Measurements from ENCODE around the gene LRRC26.

LRRC26 gene

DNA sequence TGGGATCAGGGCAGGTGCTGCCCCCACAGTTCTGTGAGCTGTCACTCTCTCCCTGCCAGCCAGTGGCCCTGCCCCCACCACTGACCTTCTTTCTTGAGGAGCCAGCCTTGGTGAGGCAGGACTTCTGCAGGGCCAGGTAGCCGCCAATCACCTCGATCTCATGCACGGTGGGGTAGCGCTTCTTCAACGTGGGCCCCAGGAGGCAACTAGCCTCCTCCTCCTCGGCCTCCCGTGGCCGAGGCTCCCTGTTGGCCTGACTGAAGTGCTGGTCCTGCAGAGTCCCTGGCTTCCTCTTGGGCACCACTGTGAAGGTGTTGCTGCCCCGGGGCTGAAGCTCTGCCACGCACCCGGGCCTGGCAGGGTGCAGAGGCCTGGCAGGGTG, 29.0 kb upstream of the LRRC26 start:
- DNase-seq, result no peak

DNA sequence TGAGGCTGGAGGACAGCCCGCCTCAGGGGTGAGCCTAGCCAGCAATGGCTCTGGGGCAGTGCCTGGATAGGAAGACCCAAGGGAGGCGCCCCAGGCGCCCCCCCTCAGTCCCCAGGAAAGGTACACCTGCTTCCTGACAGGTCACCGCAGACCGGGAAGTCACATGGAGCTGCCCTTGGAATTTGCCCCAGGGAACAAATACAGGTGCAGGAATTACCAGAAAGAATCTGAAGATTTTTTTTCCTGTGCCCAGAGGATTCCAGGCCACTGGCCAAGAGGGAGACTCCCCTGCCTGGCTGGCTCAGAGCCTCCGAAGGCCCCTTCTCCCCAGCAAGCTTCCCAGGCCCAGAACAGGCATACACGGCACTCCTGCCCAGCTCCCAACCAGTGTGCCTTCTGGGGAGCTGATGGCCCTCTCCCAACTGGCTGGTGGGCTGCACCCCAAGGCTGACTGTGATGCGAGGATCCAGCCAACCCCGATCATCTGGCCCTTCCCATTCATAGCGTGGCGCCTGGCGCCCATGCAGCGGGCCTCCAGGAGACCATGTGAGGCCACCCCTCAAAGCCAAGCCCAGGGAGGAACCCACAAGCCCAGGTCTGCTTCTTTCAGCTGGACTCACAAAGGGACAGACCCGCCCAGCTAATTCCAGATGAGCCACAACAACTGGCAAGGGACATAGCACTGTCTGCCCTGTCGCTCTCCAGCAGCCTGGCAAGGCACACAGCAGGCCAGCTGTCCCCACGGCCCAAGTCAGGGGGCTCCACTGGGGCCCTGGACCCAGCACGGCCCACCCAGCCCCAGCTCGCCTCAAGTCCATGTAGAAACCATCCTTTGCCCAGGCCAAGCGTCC, 28.4 kb upstream of the LRRC26 start:
- no peak for DNase-seq

GRCh38 chr9:137195525-137196220, 25.8 kb upstream of the LRRC26 start:
- DNase-seq, result no peak

GRCh38 chr9:137194909-137195308, 25.1 kb upstream of the LRRC26 start:
- no peak for DNase-seq

GRCh38 chr9:137194388-137194787, 24.5 kb upstream of the LRRC26 start:
- DNase-seq, result no peak

DNA sequence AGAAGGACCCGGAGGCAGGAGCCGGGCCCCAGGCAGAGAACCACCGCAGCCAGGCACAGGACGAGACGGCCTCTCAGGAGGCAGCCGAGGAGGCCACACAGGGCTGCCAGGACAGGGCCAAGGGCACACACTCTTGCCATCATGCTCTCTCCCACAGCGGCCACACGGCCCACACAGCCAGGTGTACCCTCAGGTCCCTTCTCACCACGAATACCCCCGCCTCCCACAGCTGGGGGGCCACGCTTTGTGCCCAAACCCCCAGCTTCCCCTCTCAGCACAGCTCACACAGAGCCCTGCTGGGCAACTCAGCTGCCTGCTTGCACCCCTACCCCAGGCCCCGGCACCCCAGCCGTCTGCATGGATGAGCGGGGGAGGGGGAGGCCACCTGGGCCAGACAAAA, 23.9 kb upstream of the LRRC26 start:
- DNase-seq, result no peak

DNA sequence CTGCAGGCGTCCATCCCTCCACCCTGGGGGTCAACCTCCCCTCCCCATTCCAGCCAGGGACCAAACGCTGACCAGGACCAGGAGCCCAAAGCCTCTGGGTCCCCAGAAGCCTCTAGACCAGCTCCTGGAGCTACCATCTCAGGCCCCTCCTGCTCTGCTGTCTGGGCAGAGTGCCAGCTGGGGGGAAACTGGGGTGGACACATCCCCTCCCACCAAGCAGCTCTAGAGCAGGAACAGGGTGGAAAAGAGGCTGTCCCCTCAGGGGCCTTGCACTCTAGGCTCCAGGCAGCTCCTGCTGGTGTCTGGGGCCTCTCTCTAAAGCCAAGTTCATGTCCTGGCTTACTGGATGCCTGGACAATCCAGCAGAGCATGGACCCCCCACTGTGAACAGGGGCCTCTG, 23.0 kb upstream of the LRRC26 start:
- DNase-seq, result no peak

- DNase-seq, result no peak
Observed at GRCh38 chr9:137192448-137192780, 22.6 kb upstream of the LRRC26 start.

GRCh38 chr9:137191691-137192447, 22.0 kb upstream of the LRRC26 start:
- no peak for DNase-seq

- no peak for DNase-seq
Observed at GRCh38 chr9:137191245-137191644, 21.4 kb upstream of the LRRC26 start.

GRCh38 chr9:137190315-137190856, 20.5 kb upstream of the LRRC26 start:
- no peak for DNase-seq

GRCh38 chr9:137189297-137190295, 19.7 kb upstream of the LRRC26 start:
- no peak for DNase-seq

GRCh38 chr9:137188490-137189296, 18.8 kb upstream of the LRRC26 start, which contains the start of the genes ANAPC2 and SSNA1:
ANAPC2 (minus strand) TSS chr9:137188560; CDS start chr9:137188532, 28 bp downstream.
SSNA1 (plus strand) TSS chr9:137188676; CDS start chr9:137188727, 51 bp downstream.
- DNase-seq, result peak; percentile 89 to 97

DNA sequence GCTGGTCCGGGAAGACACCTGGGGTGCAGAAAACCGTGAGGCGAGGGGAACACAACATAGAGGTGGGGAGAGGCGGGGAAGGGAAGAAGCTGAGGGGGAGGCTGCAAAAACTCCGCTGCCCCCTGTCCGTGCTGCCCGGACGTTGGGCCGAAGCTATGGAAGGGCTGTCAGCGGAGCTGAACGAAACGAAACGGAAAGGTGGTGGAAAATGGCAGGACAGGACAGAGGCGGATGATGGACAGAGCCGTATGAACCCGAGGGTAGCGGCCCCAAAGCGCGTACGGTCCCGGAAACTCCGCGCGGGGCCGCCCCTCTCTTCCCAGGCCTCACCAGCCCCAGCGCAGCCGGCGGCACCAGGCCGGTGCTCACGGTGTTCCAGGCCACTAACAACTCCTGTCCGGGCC, 18.2 kb upstream of the LRRC26 start:
- DNase-seq, result no peak

DNA sequence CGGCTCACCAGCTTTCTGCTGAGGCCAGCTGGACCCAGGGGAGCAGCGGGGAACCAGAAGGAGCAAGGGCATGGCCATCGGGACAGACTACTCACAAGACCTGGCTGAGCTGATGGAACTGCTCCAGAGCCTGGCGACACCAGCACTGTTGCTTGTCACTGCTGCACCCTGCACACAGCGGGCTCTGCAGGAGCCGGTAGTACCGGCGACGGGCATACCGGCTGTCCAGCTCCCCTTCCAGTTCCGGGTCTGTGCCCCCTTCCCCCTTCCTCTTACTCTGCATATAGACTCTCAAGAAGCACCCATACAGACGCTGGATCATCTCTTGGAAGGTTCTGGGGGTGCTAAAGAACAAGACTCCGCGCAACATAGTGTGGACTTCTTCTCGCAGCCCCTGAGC, 17.5 kb upstream of the LRRC26 start:
- DNase-seq, result no peak

GRCh38 chr9:137186385-137186784, 16.5 kb upstream of the LRRC26 start:
- no peak for DNase-seq

GRCh38 chr9:137185921-137186320, 16.1 kb upstream of the LRRC26 start:
- DNase-seq, result no peak

DNA sequence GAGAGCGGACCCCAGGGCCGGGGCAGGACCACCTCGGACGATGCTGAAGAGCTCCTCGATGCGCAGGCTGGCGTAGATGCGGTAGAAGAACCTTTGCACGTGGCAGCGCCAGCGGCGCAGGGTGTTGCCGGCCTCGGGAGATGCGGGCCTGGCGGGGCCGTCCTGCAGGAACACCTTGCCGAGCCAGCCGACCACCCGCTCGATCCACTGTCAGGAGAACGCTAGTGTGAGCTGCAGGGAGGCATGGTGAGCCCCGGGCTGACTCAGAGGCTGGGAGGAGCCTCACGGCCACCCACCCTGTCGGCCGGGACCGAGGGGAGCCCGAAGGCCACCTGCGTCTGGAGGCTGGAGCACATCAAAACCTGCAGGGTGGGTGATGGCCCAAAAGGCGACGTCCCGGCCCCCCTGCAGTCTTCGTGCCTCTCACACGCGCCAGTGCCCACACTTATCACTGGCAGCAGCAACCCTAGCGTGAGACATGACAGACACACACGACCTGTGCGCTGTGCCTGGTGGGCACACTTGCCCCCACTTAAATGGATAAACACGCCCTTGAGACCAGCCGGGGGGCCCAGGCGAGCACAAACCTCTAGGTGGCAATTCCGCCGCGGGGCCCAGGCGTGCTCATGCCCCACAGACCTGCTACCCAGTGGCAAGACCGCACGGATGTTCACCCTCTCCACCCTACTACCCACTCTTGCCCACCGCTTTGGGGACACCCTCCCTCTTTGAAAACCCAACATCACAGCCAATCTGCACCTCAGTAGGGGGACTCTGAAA, 15.2 kb upstream of the LRRC26 start:
- DNase-seq, result no peak

- DNase-seq, result no peak
Observed at GRCh38 chr9:137183980-137184595, 14.2 kb upstream of the LRRC26 start.

- no peak for DNase-seq
Observed at GRCh38 chr9:137182836-137183235, 13.0 kb upstream of the LRRC26 start.
